ENCODE measurements around the gene COG8. TPM values are rescaled to one million over a fixed set of nuclear protein-coding genes. Genes with fewer than 3 reads are reported as not detected.

Gene COG8
- total and polyA plus RNA-seq, 9 of the 15 experiments (the other 6 are each of a cell fraction or from before 2014, with no cell fraction given): 3.7 to 42.6 (median 30.1) TPM

DNA sequence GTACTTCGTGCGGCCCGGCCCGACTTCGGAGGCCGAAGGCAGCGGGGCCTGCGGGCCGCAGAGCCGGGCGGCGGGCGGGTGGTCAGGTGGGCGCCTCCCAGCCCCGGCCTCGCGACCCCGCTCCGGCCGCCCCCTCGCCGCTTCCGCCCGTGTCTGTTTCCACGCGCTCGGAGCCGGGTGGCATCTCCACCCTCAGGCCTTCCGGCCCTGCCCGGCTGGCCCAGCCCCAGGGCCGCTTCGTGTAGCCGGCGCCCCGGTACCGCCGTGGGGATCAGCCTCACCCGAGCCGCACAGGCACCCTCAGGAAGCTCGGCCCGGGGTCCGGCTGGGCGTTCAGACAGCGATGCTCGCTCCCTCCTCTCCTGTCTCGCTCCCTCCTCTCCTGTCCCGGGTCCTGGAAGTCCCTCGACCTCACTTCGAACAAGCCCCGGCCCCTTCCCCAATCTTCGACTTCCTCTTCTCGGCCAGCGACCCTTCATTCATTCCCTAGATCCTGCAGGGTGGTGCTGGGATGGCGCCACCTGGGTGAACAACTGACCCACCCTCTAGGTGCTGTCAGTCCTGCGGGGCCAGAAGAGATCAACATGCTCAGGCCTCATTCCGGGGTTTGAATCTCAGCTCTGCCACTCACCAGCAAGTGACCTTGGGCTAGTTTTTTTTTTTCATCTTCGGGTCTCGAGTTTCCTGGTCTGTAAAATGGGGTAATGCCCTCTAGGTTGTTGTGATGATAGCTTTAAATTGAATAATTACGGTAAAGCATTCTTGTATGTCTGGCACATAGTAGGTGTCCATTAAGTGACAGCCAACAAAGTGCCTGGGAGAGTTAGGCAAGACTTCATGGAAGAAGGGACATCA lies 27.6 kb downstream of the COG8 start (continued):
- TF ChIP-seq, protein P1, sequence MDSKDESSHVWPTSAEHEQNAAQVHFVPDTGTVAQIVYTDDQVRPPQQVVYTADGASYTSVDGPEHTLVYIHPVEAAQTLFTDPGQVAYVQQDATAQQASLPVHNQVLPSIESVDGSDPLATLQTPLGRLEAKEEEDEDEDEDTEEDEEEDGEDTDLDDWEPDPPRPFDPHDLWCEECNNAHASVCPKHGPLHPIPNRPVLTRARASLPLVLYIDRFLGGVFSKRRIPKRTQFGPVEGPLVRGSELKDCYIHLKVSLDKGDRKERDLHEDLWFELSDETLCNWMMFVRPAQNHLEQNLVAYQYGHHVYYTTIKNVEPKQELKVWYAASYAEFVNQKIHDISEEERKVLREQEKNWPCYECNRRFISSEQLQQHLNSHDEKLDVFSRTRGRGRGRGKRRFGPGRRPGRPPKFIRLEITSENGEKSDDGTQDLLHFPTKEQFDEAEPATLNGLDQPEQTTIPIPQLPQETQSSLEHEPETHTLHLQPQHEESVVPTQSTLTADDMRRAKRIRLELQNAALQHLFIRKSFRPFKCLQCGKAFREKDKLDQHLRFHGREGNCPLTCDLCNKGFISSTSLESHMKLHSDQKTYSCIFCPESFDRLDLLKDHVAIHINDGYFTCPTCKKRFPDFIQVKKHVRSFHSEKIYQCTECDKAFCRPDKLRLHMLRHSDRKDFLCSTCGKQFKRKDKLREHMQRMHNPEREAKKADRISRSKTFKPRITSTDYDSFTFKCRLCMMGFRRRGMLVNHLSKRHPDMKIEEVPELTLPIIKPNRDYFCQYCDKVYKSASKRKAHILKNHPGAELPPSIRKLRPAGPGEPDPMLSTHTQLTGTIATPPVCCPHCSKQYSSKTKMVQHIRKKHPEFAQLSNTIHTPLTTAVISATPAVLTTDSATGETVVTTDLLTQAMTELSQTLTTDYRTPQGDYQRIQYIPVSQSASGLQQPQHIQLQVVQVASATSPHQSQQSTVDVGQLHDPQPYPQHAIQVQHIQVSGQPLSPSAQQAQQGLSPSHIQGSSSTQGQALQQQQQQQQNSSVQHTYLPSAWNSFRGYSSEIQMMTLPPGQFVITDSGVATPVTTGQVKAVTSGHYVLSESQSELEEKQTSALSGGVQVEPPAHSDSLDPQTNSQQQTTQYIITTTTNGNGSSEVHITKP (IDR thresholded peaks at IDR 0.05; ENCODE audit: partially characterized antibody): no peak
- peak; percentile 56 to 60; a peak in 3 of 4 replicates for TF ChIP-seq KDM1A (IDR thresholded peaks at IDR 0.05)
- TF ChIP-seq, protein P2, sequence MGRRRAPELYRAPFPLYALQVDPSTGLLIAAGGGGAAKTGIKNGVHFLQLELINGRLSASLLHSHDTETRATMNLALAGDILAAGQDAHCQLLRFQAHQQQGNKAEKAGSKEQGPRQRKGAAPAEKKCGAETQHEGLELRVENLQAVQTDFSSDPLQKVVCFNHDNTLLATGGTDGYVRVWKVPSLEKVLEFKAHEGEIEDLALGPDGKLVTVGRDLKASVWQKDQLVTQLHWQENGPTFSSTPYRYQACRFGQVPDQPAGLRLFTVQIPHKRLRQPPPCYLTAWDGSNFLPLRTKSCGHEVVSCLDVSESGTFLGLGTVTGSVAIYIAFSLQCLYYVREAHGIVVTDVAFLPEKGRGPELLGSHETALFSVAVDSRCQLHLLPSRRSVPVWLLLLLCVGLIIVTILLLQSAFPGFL (CRISPR knock-in tag; IDR thresholded peaks at IDR 0.05): peak; percentile 14; the same call in 1 of the 2 replicates
- TF ChIP-seq, protein P3, sequence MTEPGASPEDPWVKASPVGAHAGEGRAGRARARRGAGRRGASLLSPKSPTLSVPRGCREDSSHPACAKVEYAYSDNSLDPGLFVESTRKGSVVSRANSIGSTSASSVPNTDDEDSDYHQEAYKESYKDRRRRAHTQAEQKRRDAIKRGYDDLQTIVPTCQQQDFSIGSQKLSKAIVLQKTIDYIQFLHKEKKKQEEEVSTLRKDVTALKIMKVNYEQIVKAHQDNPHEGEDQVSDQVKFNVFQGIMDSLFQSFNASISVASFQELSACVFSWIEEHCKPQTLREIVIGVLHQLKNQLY (CRISPR knock-in tag; conservative IDR thresholded peaks at IDR 0.05): no peak
- TF ChIP-seq ZNF175 (CRISPR knock-in tag; IDR thresholded peaks at IDR 0.05; ENCODE audit: low read depth): no peak
- TF ChIP-seq, protein P4, sequence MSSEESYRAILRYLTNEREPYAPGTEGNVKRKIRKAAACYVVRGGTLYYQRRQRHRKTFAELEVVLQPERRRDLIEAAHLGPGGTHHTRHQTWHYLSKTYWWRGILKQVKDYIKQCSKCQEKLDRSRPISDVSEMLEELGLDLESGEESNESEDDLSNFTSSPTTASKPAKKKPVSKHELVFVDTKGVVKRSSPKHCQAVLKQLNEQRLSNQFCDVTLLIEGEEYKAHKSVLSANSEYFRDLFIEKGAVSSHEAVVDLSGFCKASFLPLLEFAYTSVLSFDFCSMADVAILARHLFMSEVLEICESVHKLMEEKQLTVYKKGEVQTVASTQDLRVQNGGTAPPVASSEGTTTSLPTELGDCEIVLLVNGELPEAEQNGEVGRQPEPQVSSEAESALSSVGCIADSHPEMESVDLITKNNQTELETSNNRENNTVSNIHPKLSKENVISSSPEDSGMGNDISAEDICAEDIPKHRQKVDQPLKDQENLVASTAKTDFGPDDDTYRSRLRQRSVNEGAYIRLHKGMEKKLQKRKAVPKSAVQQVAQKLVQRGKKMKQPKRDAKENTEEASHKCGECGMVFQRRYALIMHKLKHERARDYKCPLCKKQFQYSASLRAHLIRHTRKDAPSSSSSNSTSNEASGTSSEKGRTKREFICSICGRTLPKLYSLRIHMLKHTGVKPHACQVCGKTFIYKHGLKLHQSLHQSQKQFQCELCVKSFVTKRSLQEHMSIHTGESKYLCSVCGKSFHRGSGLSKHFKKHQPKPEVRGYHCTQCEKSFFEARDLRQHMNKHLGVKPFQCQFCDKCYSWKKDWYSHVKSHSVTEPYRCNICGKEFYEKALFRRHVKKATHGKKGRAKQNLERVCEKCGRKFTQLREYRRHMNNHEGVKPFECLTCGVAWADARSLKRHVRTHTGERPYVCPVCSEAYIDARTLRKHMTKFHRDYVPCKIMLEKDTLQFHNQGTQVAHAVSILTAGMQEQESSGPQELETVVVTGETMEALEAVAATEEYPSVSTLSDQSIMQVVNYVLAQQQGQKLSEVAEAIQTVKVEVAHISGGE (CRISPR knock-in tag; IDR thresholded peaks at IDR 0.05): peak in 1 of 3 experiments; percentile 59; a peak in 2 of 6 replicates
- TF ChIP-seq, protein P5, sequence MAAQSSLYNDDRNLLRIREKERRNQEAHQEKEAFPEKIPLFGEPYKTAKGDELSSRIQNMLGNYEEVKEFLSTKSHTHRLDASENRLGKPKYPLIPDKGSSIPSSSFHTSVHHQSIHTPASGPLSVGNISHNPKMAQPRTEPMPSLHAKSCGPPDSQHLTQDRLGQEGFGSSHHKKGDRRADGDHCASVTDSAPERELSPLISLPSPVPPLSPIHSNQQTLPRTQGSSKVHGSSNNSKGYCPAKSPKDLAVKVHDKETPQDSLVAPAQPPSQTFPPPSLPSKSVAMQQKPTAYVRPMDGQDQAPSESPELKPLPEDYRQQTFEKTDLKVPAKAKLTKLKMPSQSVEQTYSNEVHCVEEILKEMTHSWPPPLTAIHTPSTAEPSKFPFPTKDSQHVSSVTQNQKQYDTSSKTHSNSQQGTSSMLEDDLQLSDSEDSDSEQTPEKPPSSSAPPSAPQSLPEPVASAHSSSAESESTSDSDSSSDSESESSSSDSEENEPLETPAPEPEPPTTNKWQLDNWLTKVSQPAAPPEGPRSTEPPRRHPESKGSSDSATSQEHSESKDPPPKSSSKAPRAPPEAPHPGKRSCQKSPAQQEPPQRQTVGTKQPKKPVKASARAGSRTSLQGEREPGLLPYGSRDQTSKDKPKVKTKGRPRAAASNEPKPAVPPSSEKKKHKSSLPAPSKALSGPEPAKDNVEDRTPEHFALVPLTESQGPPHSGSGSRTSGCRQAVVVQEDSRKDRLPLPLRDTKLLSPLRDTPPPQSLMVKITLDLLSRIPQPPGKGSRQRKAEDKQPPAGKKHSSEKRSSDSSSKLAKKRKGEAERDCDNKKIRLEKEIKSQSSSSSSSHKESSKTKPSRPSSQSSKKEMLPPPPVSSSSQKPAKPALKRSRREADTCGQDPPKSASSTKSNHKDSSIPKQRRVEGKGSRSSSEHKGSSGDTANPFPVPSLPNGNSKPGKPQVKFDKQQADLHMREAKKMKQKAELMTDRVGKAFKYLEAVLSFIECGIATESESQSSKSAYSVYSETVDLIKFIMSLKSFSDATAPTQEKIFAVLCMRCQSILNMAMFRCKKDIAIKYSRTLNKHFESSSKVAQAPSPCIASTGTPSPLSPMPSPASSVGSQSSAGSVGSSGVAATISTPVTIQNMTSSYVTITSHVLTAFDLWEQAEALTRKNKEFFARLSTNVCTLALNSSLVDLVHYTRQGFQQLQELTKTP (IDR thresholded peaks at IDR 0.05; ENCODE audit: low read depth in 1 of 2, partially characterized antibody in 2 of 2): no peak
- TF ChIP-seq GABPA (tag; conservative IDR thresholded peaks at IDR 0.05; ENCODE audit: low read depth): peak; percentile 62; the same call in 1 of the 2 replicates
- TF ChIP-seq ADNP (tag; IDR thresholded peaks at IDR 0.05): no peak
- TF ChIP-seq ZNF778 (CRISPR knock-in tag; IDR thresholded peaks at IDR 0.05): no peak
- no peak for TF ChIP-seq ZNF23 (CRISPR knock-in tag; IDR thresholded peaks at IDR 0.05)

All from K562 (cell line).